GM12892 (cell line): ENCODE data around the gene FKRP.

ENCODE experiments used
- POLR2AphosphoS5 ChIP-seq: IDR thresholded peaks from 2 replicates; pipeline ENCODE4 v1.6.1; 2011; ENCODE audit warnings: low read depth, low read length, control low read depth
- TAF1 ChIP-seq: IDR thresholded peaks from 2 replicates; pipeline ENCODE4 v1.6.1; 2011; ENCODE audit warnings: low read depth, mild to moderate bottlenecking, control low read depth, low read length, borderline replicate concordance

GRCh38 chr19:46798713-46799112, 52.9 kb downstream of the FKRP start:
- no peak for TF ChIP-seq TAF1
- no peak for TF ChIP-seq POLR2AphosphoS5
